ENCODE data around the gene CCDC63.

DNA sequence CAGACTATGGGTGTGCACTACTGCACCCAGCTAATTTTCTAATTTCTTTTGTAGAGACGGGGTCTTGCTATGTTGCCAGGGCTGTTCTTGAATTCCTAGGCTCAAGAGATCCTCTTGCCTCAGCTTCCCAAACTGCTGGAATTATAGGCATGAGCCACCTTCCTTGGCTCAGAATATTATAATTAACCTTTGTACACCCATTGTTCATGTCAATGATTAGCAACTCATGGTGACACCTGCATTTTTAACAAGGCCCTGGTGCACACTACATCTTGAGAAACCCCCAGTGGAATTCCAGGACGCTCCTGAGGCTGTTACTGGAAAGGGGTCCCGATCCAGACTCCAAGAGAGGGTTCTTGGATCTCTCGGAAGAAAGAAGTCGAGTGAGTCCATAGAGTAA, 28.3 kb upstream of the CCDC63 start:
- no peak for TF ChIP-seq POLR2AphosphoS5 (IDR thresholded peaks at IDR 0.05)
- TF ChIP-seq, protein P1, sequence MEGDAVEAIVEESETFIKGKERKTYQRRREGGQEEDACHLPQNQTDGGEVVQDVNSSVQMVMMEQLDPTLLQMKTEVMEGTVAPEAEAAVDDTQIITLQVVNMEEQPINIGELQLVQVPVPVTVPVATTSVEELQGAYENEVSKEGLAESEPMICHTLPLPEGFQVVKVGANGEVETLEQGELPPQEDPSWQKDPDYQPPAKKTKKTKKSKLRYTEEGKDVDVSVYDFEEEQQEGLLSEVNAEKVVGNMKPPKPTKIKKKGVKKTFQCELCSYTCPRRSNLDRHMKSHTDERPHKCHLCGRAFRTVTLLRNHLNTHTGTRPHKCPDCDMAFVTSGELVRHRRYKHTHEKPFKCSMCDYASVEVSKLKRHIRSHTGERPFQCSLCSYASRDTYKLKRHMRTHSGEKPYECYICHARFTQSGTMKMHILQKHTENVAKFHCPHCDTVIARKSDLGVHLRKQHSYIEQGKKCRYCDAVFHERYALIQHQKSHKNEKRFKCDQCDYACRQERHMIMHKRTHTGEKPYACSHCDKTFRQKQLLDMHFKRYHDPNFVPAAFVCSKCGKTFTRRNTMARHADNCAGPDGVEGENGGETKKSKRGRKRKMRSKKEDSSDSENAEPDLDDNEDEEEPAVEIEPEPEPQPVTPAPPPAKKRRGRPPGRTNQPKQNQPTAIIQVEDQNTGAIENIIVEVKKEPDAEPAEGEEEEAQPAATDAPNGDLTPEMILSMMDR (IDR thresholded peaks at IDR 0.05): no peak
- no peak for TF ChIP-seq POLR2A (IDR thresholded peaks at IDR 0.05)

Measured in gastroesophageal sphincter (tissue), 3 donors.